ENCODE data around the gene KRT6C.

Gene KRT6C

GRCh38 chr12:52434760-52435530 lies 38.7 kb downstream of the KRT6C start:
- no peak for DNase-seq (ENCODE audit: low read depth)

DNA sequence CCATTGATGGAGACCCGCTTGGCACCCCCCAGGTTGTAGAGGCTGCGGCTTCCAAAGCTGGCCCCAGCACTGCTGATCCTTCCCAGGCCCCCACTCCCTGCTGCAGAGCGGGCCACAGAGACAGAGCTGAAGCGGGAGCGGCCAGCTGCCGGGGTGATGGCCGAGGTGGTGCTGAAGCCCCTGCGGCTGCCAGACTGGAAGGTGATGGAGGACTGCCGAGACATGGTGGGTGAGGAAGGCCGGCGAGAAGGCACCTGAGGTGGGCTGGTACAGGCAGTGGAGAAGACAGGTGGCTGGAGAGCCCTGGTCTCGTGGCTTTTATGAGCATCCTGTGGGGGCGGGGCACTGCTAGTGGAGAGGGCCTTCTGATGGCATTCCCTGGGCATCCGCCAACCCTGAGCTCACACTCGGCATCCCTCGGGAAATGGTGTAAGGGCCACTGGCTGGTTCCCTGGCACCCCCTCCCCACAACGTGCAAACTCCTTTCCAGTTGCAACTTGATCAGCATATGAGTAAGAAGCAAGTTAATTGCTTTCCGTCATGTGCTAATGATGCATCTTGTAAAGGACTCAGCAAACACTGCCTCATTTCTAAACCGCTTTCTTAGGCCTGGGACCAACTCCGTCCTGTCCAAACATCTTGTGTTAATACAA lies 39.4 kb downstream of the KRT6C start, which contains the start of gene KRT75:
Gene KRT75 (minus strand): TSS at position 291 of the 653 bp plus-strand sequence. CDS start 67 bp downstream, at position 224.
- DNase-seq (ENCODE audit: low read depth) = no peak

DNA sequence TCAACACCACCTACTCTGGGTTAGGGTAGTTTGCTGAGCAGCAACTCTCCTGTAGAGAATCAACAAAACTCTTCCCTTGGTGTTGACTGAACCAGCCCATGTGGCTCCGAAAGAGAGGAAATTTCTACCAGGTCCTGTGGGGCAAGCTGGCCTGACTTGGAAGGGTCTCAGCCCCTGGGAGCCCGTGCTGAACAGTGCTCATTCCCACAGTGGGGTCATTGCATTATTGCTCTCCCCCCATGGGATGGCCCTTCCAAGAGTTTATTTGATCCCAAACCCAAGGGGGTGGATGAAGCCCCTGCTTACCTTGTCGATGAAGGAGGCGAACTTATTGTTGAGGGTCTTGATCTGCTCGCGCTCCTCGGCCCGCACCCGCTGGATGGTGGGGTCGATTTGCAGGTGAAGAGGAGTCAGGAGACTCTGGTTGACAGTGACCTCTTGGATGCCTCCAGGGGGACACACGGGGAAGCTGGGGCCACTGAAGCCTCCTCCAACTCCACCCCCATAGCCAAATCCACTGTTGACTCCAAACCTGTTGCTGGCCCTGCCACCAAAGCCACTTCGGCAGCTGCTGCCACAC lies 40.0 kb downstream of the KRT6C start:
- no peak for DNase-seq (ENCODE audit: low read depth)

DNA sequence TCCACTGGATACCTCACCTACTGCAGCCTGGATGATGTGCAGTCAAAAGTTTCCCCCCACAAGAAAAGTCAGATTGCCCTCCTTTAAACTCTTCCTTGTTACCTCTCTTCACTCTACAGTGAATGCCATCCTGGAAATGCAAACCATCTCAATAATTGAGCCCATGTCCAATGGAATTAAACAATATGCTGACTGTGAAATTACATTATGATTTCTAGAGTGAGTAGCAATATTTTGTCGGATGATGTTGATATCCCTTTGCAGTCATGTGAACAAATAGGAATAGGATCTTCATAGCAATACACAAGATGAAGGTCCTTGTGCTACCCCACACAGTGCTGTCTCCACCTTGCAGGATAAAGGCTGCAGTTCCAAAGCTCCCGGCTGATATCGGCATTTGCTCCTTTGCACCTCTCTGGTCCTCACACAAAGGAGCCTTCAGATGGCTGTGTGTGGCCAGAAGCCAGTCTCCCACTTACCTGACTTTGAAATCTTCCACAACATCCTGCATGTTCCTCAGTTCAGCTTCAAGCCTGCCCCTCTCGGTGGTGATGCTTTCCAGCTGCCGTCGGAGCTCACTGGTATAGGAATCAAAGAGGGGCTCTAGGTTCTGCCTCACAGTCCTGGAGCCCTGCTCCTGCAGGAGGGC lies 40.9 kb downstream of the KRT6C start:
- DNase-seq (ENCODE audit: low read depth) = no peak

- no peak for DNase-seq (ENCODE audit: low read depth)
Observed at GRCh38 chr12:52428121-52428520, 45.5 kb downstream of the KRT6C start.

GRCh38 chr12:52427083-52427482 lies 46.5 kb downstream of the KRT6C start:
- no peak for DNase-seq (ENCODE audit: low read depth)

DNA sequence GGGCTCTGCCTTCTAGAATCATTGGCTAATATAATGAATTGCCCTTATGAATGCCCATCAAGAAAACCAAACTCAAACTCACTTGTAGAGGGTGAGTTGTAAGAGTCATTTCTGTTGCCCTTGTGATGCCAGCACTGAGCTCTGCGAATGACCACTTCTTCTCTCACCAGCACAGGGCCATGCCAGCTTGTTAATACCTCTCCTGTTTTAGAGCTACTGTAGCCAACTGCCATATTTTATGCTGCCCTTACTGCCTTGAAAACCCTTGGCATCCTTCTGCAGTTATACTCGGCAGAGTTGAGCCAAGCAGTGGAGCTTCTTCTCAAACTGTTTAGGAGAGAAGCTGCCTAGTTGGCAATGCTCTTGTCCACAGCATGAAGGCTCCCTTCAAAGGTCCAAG lies 47.6 kb downstream of the KRT6C start:
- no peak for DNase-seq (ENCODE audit: low read depth)

- no peak for DNase-seq (ENCODE audit: low read depth)
Observed at GRCh38 chr12:52425466-52425865, 48.1 kb downstream of the KRT6C start.

DNA sequence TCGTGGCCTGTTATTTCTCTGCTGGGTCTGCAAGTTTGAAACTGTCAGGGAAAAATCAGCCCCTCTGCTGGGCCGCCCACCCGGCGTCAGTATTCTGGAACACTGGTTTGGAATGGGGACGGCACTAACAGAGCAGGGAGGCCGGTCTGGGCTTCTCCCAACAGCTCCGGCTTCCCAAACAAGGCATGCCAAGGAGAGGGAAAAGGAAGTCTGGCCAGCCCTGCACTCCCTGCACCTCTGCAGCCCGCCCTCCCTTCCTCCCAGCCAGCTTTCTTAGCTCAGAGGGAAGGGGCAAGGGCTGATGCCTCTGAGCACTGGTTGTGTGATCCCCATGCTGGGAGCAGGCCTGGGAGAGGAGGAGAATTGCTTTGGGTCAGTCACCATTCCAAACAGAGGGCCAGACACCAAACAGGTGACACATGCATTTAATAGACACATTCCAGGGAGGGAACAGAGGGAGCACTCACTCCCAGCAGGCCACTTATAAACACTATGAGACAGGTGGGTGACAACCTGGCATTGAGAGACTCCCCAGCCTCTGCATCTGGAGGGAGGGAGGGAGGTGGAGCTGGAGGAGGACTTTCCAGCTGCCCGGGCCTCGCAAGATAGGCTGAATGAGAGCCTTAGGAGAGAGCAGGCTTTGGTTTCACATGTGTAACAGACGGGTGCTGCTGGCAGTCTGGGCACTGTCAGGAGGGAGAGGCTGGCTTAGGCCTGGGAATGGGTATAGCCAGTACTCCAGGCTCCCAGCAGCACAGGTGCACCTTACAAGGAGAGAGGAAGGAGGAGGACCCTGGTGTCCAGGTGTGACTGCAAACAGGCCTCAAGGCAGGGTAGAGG lies 49.7 kb downstream of the KRT6C start:
- no peak for DNase-seq (ENCODE audit: low read depth)

- DNase-seq (ENCODE audit: low read depth) = no peak
Observed at GRCh38 chr12:52423035-52423434, 50.6 kb downstream of the KRT6C start.

DNA sequence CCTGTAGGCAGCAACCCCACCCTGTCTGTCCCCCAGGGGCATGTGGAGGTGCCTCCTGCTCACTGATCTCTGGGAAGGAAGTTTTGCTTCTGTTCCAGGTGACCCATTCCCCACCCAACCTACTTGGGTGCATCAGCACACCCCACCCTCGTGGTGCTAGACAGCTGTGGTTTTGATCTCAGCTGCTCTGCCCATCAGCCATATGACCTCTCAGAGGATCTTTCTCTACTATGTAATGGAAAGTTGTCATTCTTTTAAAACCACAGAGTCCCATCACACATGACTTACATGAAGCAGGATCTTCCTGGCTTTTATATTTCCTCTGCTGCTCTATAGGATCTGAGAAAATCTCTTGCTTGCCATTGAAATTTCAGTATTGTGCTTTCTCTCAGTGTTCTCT lies 53.9 kb downstream of the KRT6C start:
- DNase-seq (ENCODE audit: low read depth) = peak; percentile 11

DNA sequence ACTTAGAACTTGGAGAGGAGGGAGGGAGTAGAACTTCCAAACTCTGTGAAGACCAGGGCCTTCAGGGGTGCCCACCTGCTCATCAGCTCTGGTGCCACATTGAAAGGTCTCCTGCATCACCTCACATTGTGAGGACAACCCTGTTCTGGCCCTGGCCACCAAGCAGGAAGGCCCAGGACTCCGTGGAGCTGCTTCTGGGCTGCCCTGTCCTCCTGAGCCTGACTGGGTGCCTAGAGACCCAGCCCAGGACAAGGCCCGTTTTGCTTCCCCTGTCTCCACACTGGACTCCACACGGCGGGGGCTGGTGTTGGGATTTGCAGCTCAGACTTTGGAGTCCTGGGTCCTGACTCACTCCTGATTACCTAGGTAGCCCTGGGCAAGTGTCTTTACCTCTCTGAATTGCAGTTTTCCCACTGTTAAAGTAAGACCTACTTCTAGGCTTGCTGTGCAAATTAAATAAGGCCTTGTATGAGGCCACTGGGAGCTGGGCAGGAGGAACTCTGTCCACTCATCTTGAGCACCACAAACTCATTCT lies 55.0 kb downstream of the KRT6C start:
- DNase-seq (ENCODE audit: low read depth) = no peak

Measured in iris pigment epithelial cell (primary cell).